Measurements from ENCODE around the gene AFF3.

Gene AFF3

DNA sequence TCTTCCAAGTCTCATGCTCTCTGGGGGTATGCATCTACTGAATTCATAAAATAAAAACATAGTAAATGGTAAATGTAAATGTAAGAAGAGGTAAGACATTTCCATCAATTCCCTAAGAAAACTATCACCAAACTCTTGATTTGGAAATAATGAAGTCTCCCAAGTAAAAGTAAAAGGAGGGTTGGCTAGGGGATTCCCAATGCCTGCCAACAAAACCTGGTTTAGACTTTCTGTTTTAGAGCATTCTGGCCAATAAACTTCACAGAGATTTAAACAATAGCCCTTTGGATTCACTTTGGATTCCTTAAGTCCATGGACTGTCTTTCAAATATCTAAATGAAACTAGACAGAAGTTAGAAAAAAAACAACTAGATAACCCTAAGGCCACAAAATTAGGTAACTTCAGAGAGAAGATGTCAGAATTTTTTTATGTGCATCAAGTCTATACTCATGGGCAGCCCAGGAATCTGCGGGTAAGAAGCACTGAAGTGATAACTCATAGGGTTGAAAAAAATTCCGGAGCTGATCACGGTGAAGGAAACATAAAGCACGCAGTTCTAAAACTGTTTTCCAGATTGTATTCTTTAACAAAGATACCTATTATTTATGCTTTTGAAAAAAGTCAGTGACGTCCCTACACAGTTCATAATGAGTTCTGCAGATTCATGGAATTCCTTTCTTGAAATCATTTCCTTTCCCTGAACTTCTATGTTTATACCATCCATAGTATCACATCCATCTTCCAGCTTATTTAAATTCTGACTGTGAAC lies 263.6 kb downstream of the AFF3 start:
- DNase-seq: no peak

DNA sequence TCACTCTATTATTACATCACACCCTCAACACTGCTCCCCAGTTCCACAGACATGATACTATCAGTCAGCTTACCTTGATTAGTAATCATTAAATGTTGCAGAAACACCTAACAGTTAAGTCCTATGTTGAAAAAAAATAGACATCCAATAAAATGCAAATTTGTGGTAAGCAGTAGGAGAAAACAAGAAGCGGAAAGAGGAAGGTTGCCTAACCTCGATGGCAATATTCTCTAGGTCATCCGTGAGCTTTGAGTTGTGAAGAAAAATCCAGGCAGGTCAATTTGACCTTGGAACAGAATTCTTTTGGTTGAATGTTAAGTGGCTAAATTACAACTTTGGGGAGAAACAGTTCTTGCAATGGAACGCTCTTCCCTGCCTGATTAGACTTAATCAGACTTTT lies 264.4 kb downstream of the AFF3 start:
- no peak for DNase-seq

DNA sequence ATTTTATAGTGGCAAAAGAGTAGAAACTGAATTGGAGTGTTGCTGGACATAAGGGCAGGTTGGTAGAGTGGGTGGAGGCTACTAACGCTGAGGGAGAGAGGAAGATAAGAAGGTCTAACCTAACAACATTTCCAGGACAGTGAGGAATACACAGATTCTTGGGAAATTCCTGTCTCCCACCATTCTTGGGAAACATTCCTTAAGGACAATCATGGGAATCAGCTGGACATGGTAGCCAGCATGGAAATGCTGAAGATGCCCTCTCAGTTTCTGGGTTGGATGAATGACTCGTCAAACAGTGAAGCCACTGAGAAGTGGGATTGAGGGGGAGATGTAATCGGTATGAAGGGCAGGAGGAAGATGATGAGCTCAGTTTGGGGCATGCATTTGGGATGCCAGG lies 265.4 kb downstream of the AFF3 start:
- no peak for DNase-seq

DNA sequence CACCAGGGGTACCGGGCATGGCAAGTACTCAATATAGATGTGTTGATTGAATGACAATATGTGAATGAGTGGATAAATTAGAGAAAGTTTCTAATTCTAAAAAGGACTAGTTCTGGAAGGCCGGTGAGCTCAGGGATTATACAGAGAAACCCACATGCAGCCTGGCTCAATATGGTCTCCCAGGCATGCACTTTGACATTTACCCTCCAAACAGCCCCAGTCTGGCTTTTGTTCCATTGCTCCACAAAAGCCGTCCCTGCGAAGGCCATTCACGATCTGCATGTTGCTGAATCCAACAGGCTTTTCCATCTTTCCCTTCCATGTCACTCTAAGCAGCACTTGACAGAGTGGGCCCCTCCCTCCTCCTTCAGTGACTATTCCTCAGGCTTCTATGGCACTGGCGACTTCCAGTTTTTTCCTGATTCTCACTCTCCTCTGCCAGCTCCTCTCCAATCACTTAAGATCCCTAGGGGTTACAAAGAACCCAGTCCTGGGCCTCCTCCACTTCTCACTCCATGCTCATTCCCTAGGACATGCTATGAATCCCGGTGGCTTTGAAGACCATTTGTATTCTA lies 266.7 kb downstream of the AFF3 start:
- no peak for DNase-seq

DNA sequence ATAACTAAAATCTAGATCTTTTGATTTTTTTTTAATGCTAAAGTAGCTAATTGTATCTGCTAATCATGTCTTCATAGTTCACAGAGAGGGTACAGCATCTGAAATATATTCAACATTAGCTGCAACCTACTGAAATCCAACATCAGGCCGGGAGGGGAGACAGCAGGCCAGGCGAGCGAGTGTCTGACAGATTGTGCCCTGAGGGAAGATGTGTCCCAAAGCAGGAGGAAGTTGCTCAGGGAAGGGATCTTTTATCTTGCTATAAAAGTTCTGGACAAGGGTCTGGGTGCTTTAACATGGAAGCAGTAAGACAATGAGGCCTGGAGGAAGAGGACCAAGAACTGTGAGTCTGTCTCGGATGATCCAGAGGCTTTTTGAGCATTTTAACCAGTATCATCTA lies 274.1 kb downstream of the AFF3 start:
- DNase-seq: no peak

DNA sequence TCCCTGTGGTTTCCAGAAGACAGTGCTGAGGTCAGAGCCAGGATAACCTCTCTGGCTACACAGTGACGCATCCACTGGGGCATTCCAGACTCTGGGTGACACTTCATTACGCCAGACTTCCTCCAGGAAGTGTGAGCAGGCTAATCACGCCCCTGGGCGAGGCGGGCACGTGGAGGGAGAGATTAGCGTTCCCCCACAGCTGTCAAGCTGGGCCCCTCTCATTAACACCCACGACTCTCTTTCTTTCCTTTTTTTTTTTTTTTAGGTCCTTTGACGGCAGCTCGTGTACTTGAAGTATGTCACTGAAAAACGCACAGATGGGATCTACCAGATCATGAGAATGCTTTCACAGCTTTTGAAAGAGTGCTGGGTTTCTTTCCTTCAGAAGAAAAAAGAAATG lies 274.6 kb downstream of the AFF3 start:
- no peak for DNase-seq

DNA sequence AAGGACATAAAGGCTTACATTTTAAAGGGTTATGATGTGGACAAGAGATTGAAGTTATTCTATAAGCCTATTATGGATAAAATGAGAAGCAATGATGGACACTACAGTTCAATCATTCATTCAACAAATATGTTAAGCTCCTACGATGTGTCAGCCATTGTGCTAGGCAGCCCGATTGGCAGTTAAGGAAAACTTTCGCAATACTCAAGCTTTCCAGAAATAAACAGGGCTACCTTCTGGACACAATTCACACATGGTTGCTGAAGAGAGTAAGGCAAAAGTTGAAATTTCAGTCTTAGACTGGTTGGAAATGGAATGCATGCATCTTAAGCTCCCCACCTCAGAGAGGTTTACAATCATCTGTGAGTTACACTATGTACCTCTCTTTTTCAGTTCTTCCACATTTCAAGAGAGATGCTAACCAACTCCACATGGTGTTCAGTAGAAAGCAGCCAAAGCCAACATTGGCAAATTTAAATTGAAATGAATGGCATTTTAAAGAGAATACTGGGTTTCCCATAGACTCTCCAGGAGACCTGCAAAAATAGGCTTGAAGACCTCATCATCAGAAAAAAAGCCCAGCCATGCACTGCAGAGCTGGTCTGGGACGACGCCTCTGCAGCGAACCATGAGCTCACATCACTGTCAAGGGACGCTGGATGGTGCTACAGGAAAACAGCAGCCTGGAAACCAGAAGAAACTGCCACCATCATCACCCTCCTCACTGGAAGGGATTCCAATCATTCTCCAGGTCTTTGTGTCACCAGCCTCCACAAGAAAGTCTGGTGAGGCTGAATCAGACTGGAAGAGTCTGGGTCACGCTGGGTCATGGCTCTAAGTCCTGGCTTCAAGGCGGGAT lies 276.3 kb downstream of the AFF3 start:
- DNase-seq: no peak

DNA sequence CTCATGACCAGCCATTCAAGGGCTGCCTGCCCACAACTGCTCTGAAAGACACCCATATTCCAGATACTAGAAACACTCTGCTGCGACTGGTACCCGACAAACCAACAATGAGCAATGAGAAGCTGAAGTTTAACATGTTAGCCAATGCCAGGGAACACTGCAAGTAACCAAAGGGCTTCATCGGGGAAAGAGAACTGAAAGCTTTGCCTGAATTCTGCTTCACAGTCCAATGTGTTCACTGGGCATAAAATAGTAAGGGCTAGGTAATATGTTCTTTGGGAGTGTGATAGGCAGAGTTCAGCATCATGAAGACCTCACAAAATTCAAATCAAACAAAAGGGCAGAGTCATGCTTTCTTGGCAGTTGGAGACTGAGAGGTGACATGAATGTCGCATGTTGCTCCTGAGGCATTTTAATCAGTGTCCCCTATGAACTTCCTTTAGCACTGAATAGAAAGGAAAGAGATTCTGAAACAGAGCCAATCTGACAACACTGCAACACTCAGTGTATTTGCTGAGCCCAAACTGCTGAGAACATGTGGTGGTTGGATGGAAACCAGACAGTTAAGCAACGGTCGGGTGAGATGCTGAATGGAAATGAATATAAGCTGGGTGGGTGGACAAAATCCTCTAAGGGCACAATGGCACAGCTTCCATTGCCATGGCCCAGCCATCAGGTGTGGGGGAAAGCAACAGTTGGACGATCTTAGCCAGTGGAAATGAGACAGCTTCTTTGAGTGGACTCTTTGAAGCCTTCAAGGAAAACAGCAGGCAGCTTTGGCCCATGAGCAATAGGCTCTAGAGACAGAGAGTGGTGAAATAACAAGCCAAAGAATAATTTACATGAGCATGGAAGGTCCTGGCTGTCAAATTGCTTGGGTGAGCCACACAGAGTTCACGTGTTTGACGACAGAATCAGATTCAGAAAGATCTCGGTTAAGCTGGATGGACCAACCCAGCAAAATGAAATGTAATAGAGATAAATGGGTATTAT lies 277.5 kb downstream of the AFF3 start:
- DNase-seq: no peak

DNA sequence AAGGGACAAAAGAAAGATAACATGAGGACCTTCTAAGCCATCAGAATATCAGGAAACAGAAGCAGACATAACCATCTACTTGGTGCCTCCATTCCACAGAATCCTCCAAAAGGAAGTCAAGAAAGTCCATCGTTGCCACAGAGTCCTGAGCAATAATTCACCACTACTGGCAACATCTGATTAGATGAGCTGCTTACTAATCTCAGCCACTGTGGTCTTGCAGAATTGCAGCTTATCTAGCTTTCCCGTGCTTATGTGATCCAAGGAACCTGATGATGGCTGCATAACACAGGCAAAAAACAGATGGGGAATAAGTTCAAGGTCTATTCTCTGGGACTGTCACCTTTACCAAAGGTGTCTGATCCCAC lies 278.5 kb downstream of the AFF3 start:
- DNase-seq: no peak

DNA sequence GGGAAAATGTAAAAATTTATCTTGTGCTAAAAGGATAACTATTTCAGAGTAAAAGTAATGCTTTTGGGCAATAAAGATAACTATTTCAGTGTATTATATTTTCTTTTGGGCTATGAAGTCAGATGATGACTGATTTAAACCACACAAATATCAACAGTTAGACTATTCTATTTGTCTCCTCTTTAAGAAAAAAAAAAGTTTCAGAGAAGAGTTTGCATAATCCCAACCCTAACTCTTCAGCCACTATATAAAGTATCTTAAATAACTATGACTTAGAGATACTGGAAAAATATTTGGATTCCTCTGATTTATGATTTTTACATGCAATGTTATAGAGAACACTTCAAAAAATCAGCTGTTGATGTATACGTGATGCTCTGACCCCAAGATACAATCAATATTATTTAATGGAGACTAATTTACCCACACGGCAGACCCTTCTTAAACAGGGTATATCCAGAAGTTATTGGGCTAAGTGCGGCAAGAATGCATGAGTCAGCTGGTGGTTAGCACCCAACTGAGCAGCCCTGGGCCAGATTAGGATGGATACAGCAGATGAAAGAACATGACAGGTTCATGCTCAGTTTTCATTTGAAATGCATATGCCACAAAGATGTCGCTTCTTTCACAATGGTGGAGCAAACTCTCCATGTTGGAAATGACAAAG lies 279.0 kb downstream of the AFF3 start:
- no peak for DNase-seq

DNA sequence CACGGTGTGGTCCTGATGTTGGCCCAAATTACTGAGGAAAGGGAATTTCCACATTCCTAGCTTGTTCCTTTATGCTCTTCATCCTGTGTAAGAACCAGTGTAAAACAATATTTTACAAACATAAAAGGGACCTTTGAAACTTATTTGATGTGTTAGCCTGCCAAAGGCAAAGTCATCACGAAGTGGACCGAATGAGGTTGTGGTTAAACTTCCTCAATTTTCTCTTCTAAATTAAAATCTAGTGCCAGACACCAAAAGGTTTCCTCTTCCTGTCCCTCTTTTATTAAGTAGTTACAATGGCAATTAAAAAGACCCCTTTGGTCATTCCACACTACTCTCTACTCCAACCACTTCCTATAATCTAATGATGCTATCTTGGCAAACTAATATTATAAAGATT lies 279.8 kb downstream of the AFF3 start:
- DNase-seq: no peak

DNA sequence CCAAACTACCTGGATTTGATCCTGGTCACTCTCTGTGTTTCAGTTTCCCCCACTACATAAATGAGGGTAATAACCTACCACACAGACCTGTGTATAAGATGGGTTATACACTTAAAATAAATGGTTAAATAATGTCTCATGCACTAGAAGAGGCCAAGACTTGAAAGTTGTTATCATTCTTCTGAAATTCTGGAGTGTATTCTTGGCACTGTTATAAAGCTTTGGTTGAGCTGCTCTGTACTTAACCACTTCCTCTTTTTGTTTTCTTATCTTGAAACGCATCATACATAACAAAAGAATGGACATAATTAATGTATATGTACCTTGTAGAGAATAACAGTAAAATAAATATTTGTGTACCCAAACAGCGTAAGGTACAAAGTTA lies 281.0 kb downstream of the AFF3 start:
- DNase-seq: no peak

DNA sequence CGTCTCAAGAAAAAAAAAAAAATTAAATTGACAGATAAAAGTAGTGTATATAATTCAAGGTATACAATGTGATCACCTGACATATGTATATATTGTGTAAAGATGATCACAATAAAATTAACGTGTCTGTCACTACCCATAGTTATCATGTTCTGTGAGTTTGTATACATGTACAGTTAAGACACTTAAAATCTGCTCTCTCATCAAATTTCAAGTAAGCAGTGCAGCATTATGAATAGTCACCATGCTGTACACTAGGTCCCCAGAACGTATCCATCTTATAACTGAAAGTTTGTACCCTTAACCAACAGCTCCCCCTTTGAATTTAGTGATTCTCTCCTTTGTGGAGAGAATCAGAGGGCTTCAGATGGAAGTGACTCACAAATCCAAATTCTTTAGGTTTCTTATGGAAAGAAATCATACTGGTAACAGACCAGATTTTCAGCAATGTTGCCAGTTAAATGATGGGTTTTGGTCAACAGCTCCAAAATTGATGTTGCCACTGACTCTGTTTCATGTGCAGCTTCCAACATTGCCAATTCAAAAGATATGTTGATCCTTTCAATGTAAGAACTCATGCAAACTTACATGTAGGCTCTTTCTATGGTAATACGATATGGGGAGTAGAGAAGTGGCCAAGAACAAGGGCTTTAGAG lies 281.5 kb downstream of the AFF3 start:
- no peak for DNase-seq

DNA sequence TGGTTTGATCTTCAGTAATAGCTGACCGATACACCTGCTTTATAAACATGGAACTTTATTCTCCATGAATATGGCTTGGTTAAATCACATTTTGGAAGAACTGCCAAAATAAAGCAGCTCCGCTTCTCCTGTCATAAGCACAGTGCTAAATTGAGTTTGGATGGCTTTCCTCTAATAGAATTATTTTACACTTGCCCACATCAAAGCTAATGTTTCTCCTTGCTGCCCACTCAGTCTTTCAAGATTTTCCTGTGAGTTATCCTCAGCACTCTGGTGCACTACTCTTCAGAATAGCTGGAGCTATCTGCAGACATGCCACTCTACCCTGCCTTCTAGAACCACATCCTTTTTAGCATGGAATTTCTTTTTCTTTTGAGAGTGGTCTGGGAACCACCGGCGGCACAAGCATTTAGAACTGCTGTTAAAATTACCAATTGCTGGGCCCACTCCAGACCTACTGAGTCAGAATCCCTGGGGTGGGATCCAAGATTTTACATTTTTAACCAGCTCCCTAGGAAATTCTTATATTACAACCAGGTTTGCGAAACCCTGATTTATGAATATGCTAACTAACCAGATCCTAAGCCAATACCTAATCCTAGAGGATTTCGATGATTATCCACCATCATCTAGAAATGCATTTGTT lies 283.3 kb downstream of the AFF3 start:
- no peak for DNase-seq

DNA sequence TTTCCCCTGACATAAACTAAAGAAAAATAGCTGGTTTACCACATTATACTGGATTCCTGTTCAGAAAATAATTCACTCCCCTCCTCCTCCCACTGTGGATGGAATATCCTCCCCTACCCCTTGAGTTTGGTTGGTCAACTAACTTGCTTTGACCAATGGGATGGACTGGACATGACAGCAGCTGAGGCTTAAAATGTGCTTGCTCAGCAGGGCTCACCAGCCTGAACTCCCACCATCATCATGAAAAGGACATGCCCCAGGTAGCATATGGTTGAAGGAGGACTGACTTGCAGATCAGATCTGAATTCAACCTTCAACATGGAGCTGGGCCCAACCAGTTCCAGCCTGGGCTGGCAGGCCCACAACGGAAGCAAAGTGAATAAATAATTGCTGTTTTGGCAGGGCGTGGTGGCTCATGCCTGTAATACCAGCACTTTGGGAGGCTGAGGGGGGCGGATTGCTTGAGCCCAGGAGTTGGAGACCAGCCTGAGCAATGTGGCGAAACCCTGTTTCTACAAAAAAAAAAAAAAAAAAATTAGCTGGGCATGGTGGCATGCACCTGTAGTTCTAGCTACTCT lies 284.4 kb downstream of the AFF3 start:
- no peak for DNase-seq

DNA sequence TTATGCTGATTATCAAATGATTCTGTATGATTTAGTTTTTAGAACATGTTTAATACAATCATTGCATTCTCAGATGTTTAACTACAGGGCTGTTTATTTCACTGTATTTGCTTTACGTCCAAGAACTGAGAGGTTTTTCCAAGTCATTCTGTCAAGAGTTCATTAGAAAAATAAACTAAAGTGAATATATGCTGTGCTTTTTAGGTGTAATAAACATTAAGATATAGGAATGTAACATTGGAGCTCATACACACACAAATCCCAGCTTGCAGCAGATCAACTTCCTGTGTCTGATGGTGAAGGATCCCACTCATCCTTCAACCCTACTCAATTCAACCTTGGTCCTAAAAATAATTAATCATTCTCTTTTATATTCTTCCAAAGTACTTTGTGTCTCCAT lies 285.0 kb downstream of the AFF3 start:
- no peak for DNase-seq

DNA sequence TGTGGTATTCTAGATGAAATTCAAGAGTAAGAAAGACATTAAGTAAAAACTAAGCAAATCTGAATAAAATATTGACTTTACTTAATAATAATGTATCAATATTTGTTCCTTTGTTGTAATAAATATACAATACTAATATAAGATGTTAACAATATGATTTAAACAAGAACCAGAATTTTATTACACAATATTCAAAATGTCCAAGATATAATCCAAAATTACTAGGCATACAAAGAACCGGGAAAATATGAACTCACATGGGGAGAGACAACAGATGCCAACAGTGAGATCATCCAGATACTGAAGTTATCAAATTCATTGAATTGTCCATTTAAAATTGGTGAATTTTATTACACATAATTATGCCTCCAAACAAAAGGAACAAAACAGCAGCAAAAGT lies 286.3 kb downstream of the AFF3 start:
- no peak for DNase-seq

DNA sequence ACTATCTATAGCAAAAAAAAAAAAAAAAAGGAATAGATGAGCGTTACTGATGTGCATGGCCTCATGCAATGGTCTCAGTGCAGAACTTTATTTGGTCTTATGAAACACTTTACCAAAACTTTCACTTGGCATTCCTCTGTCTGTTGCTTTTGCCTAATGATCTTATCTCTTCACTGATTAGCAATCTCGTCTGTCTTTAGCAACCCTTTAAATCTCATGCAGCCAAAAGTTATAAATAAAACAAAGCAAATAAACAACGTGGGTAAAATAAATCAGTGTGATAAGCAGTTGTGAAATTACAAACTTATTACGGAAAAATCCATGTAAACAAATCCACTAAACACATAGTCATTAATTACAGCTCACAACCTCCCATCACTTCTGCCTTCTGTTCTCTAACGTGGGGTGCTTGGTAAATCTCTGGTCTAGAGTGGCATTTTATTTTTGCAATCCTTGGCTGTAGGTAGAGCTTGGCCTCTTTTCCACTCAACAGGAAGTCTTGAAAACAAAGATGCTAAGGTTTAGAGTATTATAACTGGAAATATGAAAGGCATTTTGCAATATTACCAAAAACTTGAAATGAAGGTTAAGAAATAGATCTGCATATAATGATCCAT lies 288.0 kb downstream of the AFF3 start:
- DNase-seq: no peak

DNA sequence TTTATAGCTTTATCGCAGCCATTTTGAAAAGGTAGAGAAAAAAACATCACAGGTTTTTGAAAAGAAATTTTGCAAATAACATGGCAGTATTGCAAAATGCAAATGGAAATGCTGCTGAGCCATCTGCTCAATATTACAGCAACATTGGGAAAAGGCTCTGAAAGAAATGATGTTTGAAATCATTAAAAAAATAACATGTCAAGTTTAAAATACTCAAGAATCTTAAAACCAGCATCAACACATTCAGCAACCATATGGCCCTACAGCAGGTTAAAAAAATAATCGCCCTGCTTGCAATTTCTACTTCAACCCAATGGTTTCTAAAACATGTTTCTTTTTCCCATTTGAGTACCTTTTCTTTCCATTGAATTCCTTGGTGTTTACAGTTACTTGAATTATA lies 289.4 kb downstream of the AFF3 start:
- DNase-seq: no peak

DNA sequence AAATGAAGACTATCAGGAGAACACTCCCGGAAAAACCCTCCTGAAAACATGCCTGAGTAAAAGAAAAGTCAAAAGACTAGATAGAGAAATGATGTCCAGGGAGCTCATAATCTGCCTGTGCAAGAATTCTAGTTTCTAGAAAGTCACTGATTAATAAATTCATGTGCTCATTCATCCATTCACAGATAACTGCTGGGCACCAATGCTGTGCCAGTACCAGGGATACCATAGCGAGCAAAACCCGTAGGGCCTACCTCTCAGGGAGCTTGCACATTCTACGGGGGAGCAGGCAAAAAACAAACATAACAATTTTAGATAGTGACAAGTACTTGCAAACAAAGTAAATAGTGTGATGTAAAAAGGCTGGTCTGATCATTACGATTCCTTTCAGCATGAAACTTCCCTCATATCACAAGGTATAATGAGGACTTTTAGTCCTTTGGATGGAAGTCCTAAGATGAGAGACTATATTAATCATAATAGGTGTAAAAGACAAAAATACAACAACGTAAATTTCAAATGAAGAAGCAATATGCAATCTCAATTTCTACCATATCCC lies 289.9 kb downstream of the AFF3 start:
- no peak for DNase-seq
